ENCODE results near the gene ST6GALNAC3.

GRCh38 chr1:76530953-76531352 lies 456.4 kb downstream of the ST6GALNAC3 start:
- TF ChIP-seq BHLHE40 (IDR thresholded peaks at IDR 0.05; ENCODE audit: borderline replicate concordance) (no peak), PKNOX1 (IDR thresholded peaks at IDR 0.05) (no peak), SP1 (IDR thresholded peaks at IDR 0.05) (no peak)

Data from HEK293T (cell line).